H1 (cell line): Measurements from ENCODE around the gene PRR7. TPM values are rescaled to one million over a fixed set of nuclear protein-coding genes. Genes with fewer than 3 reads are reported as not detected.

ENCODE experiments used
- CEBPB ChIP-seq: IDR thresholded peaks from 2 replicates; pipeline ENCODE4 v1.6.1; 2012; ENCODE audit warnings: low read depth, low read length
- FOSL1 ChIP-seq: IDR thresholded peaks from 2 replicates; pipeline ENCODE4 v1.6.1; 2011; ENCODE audit warnings: mild to moderate bottlenecking, low read depth, low read length, moderate library complexity; ENCODE audit not compliant: insufficient read depth
- KDM4A ChIP-seq: IDR thresholded peaks from one replicate; pipeline ENCODE4 v1.7.1; 2012; ENCODE audit warnings: low read depth, mild to moderate bottlenecking, moderate library complexity, low read length, inconsistent platforms; ENCODE audit not compliant: severe bottlenecking
- POLR2A ChIP-seq, 2 experiments: IDR thresholded peaks; 1 replicate in 1 of 2; 2 replicates in 1 of 2; pipeline ENCODE4 v1.6.1; 2011; ENCODE audit warnings: low read depth in 2 of 2, low read length in 2 of 2, mild to moderate bottlenecking in 2 of 2; ENCODE audit errors: control extremely low read depth in 1 of 2
- POU5F1 ChIP-seq: IDR thresholded peaks from 2 replicates; pipeline ENCODE4 v1.6.1; 2011; ENCODE audit warnings: low read depth, mild to moderate bottlenecking, low read length, moderate library complexity
- SUZ12 ChIP-seq: fragments of 200-600 bp; sonication (generic); IDR thresholded peaks from 2 replicates; pipeline ENCODE4 v1.6.1; 2012; ENCODE audit warnings: mild to moderate bottlenecking, inconsistent platforms, low read length, moderate library complexity, mixed read lengths
- YY1 ChIP-seq: IDR thresholded peaks from 2 replicates; pipeline ENCODE4 v1.6.1; 2011; ENCODE audit warnings: low read depth, mild to moderate bottlenecking, low read length
- ZNF274 ChIP-seq: IDR thresholded peaks from 2 replicates; pipeline ENCODE4 v1.7.0; 2012; ENCODE audit warnings: low read length, borderline replicate concordance; ENCODE audit errors: extremely low read depth
- polyA plus RNA-seq, 7 experiments: library from polyadenylated mRNA; depleted of rRNA in 3 of 7; stranded (reverse) in 5 of 7; unstranded in 2 of 7; fragments of >200 nt in 5 of 7; fragments of 200-250 nt in 2 of 7; gene quantifications; 1 replicate in 5 of 7; 2 replicates in 1 of 7; 4 replicates in 1 of 7; pipeline versions ENCODE4 v1.2.1 to v1.2.3, GENCODE V29; 2011 to 2013; ENCODE audit warnings: missing spikeins in 2 of 7, mixed read lengths in 2 of 7
- total RNA-seq: library from RNA; stranded (reverse); fragmentation: NEBNext Ultra II Directional; extraction: Animal tissue kit (Norgen Biotek cat#: 25700); gene quantifications from 2 replicates; pipeline ENCODE4 v1.2.1, GENCODE V29; 2021
- TF ChIP-seq, protein P1 (sequence below): fragments of 300-600 bp; sonication (generic); IDR thresholded peaks from 2 replicates; pipeline ENCODE4 v1.7.1; 2012; ENCODE audit warnings: low read length, moderate library complexity, mild to moderate bottlenecking, inconsistent platforms; ENCODE audit not compliant: insufficient replicate concordance

PRR7 gene
- total and polyA plus RNA-seq, 2 of the 8 experiments (the other 6 are each of a cell fraction or from before 2014, with no cell fraction given): 8.0 to 11.8 TPM

DNA sequence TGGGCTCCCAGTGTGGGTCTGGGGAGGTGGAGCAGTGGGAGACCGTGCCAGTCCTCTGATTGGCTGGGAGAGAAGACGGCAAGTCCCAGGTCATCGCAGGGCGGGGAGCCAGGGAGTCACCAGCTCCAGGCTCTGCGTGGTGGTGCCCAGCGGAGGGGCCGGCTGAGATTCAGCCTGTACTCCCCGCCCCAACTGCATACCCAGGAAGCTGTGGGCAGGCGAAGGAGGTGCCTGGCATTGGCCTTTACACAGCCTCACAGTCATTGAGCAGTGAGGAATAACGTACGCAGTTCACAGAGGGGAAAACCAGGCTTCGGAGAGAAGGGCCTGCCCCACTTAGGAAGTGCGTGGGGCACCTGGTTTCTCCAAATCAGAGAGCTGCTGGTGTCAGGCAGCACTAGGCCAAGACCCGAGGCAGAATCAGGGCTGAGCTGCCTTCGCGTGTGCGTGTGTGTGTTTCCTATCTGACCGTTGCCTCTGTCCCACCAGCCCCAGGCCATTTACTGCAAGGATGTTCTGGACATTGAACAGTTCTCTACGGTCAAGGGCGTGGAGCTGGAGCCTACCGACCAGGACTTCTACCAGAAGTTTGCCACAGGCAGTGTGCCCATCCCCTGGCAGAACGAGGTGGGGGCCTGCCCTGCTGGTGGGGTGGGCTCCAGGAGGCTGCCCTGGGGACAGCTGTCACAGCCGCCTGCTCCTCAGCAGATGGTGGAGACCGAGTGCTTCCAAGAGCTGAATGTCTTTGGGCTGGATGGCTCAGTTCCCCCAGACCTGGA, 6.2 kb upstream of the PRR7 start (continued):
- TF ChIP-seq FOSL1: no peak
- no peak for TF ChIP-seq POU5F1
- no peak for TF ChIP-seq KDM4A
- TF ChIP-seq SUZ12: no peak
- TF ChIP-seq CEBPB: no peak
- TF ChIP-seq YY1: no peak
- no peak for TF ChIP-seq ZNF274
- TF ChIP-seq, protein P1, sequence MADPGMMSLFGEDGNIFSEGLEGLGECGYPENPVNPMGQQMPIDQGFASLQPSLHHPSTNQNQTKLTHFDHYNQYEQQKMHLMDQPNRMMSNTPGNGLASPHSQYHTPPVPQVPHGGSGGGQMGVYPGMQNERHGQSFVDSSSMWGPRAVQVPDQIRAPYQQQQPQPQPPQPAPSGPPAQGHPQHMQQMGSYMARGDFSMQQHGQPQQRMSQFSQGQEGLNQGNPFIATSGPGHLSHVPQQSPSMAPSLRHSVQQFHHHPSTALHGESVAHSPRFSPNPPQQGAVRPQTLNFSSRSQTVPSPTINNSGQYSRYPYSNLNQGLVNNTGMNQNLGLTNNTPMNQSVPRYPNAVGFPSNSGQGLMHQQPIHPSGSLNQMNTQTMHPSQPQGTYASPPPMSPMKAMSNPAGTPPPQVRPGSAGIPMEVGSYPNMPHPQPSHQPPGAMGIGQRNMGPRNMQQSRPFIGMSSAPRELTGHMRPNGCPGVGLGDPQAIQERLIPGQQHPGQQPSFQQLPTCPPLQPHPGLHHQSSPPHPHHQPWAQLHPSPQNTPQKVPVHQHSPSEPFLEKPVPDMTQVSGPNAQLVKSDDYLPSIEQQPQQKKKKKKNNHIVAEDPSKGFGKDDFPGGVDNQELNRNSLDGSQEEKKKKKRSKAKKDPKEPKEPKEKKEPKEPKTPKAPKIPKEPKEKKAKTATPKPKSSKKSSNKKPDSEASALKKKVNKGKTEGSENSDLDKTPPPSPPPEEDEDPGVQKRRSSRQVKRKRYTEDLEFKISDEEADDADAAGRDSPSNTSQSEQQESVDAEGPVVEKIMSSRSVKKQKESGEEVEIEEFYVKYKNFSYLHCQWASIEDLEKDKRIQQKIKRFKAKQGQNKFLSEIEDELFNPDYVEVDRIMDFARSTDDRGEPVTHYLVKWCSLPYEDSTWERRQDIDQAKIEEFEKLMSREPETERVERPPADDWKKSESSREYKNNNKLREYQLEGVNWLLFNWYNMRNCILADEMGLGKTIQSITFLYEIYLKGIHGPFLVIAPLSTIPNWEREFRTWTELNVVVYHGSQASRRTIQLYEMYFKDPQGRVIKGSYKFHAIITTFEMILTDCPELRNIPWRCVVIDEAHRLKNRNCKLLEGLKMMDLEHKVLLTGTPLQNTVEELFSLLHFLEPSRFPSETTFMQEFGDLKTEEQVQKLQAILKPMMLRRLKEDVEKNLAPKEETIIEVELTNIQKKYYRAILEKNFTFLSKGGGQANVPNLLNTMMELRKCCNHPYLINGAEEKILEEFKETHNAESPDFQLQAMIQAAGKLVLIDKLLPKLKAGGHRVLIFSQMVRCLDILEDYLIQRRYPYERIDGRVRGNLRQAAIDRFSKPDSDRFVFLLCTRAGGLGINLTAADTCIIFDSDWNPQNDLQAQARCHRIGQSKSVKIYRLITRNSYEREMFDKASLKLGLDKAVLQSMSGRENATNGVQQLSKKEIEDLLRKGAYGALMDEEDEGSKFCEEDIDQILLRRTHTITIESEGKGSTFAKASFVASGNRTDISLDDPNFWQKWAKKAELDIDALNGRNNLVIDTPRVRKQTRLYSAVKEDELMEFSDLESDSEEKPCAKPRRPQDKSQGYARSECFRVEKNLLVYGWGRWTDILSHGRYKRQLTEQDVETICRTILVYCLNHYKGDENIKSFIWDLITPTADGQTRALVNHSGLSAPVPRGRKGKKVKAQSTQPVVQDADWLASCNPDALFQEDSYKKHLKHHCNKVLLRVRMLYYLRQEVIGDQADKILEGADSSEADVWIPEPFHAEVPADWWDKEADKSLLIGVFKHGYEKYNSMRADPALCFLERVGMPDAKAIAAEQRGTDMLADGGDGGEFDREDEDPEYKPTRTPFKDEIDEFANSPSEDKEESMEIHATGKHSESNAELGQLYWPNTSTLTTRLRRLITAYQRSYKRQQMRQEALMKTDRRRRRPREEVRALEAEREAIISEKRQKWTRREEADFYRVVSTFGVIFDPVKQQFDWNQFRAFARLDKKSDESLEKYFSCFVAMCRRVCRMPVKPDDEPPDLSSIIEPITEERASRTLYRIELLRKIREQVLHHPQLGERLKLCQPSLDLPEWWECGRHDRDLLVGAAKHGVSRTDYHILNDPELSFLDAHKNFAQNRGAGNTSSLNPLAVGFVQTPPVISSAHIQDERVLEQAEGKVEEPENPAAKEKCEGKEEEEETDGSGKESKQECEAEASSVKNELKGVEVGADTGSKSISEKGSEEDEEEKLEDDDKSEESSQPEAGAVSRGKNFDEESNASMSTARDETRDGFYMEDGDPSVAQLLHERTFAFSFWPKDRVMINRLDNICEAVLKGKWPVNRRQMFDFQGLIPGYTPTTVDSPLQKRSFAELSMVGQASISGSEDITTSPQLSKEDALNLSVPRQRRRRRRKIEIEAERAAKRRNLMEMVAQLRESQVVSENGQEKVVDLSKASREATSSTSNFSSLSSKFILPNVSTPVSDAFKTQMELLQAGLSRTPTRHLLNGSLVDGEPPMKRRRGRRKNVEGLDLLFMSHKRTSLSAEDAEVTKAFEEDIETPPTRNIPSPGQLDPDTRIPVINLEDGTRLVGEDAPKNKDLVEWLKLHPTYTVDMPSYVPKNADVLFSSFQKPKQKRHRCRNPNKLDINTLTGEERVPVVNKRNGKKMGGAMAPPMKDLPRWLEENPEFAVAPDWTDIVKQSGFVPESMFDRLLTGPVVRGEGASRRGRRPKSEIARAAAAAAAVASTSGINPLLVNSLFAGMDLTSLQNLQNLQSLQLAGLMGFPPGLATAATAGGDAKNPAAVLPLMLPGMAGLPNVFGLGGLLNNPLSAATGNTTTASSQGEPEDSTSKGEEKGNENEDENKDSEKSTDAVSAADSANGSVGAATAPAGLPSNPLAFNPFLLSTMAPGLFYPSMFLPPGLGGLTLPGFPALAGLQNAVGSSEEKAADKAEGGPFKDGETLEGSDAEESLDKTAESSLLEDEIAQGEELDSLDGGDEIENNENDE: no peak
- TF ChIP-seq POLR2A (IDR thresholded peaks at IDR 0.05; ENCODE audit: control extremely low read depth in 1 of 2, low read depth in 2 of 2, low read length in 2 of 2): no peak; a peak in 1 of 3 replicates
